ENCODE measurements around the gene KRTAP4-7.
"Not testable (repeated sequence)": the region's sequence is repeated elsewhere in the genome, so short reads cannot be mapped to it uniquely, and the experiment has no call there.

KRTAP4-7 gene

GRCh38 chr17:41046735-41047465 lies 37.0 kb upstream of the KRTAP4-7 start, which contains the start of gene KRTAP2-1:
TSS of gene KRTAP2-1 (minus strand) at chr17:41047316. CDS start at chr17:41047267, 49 bp downstream.
- H2BK15ac ChIP-seq (replicated peaks; ENCODE audit: low read depth): not testable (repeated sequence)
- WGBS (ENCODE audit: extremely low coverage, insufficient coverage, low lambda C conversion rate): no CpG with 5 or more reads among the region's 33 CpGs

GRCh38 chr17:41048441-41048840 lies 35.5 kb upstream of the KRTAP4-7 start:
- no peak overlapping the region for H4K8ac ChIP-seq (ENCODE audit: low read depth, low read length)
- H3K79me1 ChIP-seq (ENCODE audit: low read length): no peaks in the 10 kb centered on the region
- no peaks in the 10 kb centered on the region for H3K79me2 ChIP-seq (ENCODE audit: control insufficient read depth, insufficient read depth, low read length)
- peak overlapping the region; percentile 11 for H3K18ac ChIP-seq (ENCODE audit: low read length)
- H3K23ac ChIP-seq (ENCODE audit: low read length): no peak overlapping the region
- peak overlapping the region; percentile 49 for H3K56ac ChIP-seq (ENCODE audit: low read length)
- WGBS (ENCODE audit: extremely low coverage, insufficient coverage, low lambda C conversion rate): no CpG with 5 or more reads among the region's 7 CpGs
- H3K4me2 ChIP-seq (ENCODE audit: low read length): no peak overlapping the region
- H3K36me3 ChIP-seq (ENCODE audit: control insufficient read depth, insufficient read depth, low read length): no peaks in the 10 kb centered on the region
- H3K4me1 ChIP-seq (ENCODE audit: control insufficient read depth, low read depth, low read length): peaks cover 1% of the 10 kb centered on the region
- no peak overlapping the region for H3K4ac ChIP-seq (ENCODE audit: low read depth, low read length)
- H3K27me3 ChIP-seq (ENCODE audit: insufficient read depth, low read length, poor library complexity): no peaks in the 10 kb centered on the region
- no peak overlapping the region for H3K4me3 ChIP-seq (ENCODE audit: low read length)
- peak; percentile 37 for DNase-seq
- H3K9ac ChIP-seq (ENCODE audit: low read length): no peak overlapping the region
- no peak overlapping the region for H2BK120ac ChIP-seq (ENCODE audit: low read depth, low read length)
- H2AK5ac ChIP-seq (ENCODE audit: low read length): no peak overlapping the region
- H4K5ac ChIP-seq (ENCODE audit: low read length): no peak overlapping the region
- H2BK15ac ChIP-seq (replicated peaks; ENCODE audit: low read depth): no peak overlapping the region
- H2BK5ac ChIP-seq (ENCODE audit: low read length): no peak overlapping the region
- H3K27ac ChIP-seq (ENCODE audit: low read depth, low read length): no peak overlapping the region

More at GRCh38 chr17:41046735-41047465, 37.0 kb upstream of the KRTAP4-7 start, which contains the start of gene KRTAP2-1:
- H3K18ac ChIP-seq (ENCODE audit: low read length): peak within 1 kb of the TSS; percentile 11
- H3K4me3 ChIP-seq (ENCODE audit: low read length); H4K5ac ChIP-seq (ENCODE audit: low read length); H3K79me2 ChIP-seq (ENCODE audit: control insufficient read depth, insufficient read depth, low read length); H3K79me1 ChIP-seq (ENCODE audit: low read length); H3K36me3 ChIP-seq (ENCODE audit: control insufficient read depth, insufficient read depth, low read length); H2BK5ac ChIP-seq (ENCODE audit: low read length); H2AK5ac ChIP-seq (ENCODE audit: low read length); H3K27me3 ChIP-seq (ENCODE audit: insufficient read depth, low read length, poor library complexity); H3K4me2 ChIP-seq (ENCODE audit: low read length); H3K9ac ChIP-seq (ENCODE audit: low read length); H2BK120ac ChIP-seq (ENCODE audit: low read depth, low read length); H3K4ac ChIP-seq (ENCODE audit: low read depth, low read length); H4K8ac ChIP-seq (ENCODE audit: low read depth, low read length); H3K23ac ChIP-seq (ENCODE audit: low read length); H3K27ac ChIP-seq (ENCODE audit: low read depth, low read length); DNase-seq; H3K4me1 ChIP-seq (ENCODE audit: control insufficient read depth, low read depth, low read length): not testable (repeated sequence)
- H3K56ac ChIP-seq (ENCODE audit: low read length): peak within 1 kb of the TSS; percentile 34

- Histone ChIP-seq H3K79me2 (ENCODE audit: control insufficient read depth, insufficient read depth, low read length) (no peaks in the 10 kb centered on the region), H3K27me3 (ENCODE audit: insufficient read depth, low read length, poor library complexity) (no peaks in the 10 kb centered on the region), H3K27ac (ENCODE audit: low read depth, low read length) (no peak overlapping the region), H3K4ac (ENCODE audit: low read depth, low read length) (no peak overlapping the region), H2BK5ac (ENCODE audit: low read length) (peak overlapping the region; percentile 63), H2AK5ac (ENCODE audit: low read length) (no peak overlapping the region), H3K4me1 (ENCODE audit: control insufficient read depth, low read depth, low read length) (peaks cover 1% of the 10 kb centered on the region), H4K8ac (ENCODE audit: low read depth, low read length) (no peak overlapping the region), H3K9ac (ENCODE audit: low read length) (no peak overlapping the region), H2BK120ac (ENCODE audit: low read depth, low read length) (no peak overlapping the region), H3K4me3 (ENCODE audit: low read length) (no peak overlapping the region), H3K23ac (ENCODE audit: low read length) (no peak overlapping the region), H3K79me1 (ENCODE audit: low read length) (no peaks in the 10 kb centered on the region), H4K5ac (ENCODE audit: low read length) (no peak overlapping the region), H3K56ac (ENCODE audit: low read length) (no peak overlapping the region), H2BK15ac (replicated peaks; ENCODE audit: low read depth) (no peak overlapping the region), H3K4me2 (ENCODE audit: low read length) (no peak overlapping the region), H3K36me3 (ENCODE audit: control insufficient read depth, insufficient read depth, low read length) (no peaks in the 10 kb centered on the region), H3K18ac (ENCODE audit: low read length) (peak overlapping the region; percentile 60)
- DNase-seq: no peak
- WGBS (ENCODE audit: extremely low coverage, insufficient coverage, low lambda C conversion rate): no CpG with 5 or more reads among the region's 2 CpGs
Measured at GRCh38 chr17:41049110-41049509, 34.8 kb upstream of the KRTAP4-7 start.

GRCh38 chr17:41052566-41052965 lies 31.4 kb upstream of the KRTAP4-7 start:
- Histone ChIP-seq H3K36me3 (ENCODE audit: control insufficient read depth, insufficient read depth, low read length) (no peaks in the 10 kb centered on the region), H2BK15ac (replicated peaks; ENCODE audit: low read depth) (no peak overlapping the region), H4K8ac (ENCODE audit: low read depth, low read length) (no peak overlapping the region), H3K4me1 (ENCODE audit: control insufficient read depth, low read depth, low read length) (peaks cover 1% of the 10 kb centered on the region), H2AK5ac (ENCODE audit: low read length) (no peak overlapping the region), H3K23ac (ENCODE audit: low read length) (no peak overlapping the region), H2BK5ac (ENCODE audit: low read length) (no peak overlapping the region), H3K27me3 (ENCODE audit: insufficient read depth, low read length, poor library complexity) (no peaks in the 10 kb centered on the region), H3K56ac (ENCODE audit: low read length) (no peak overlapping the region), H2BK120ac (ENCODE audit: low read depth, low read length) (no peak overlapping the region), H3K79me2 (ENCODE audit: control insufficient read depth, insufficient read depth, low read length) (no peaks in the 10 kb centered on the region), H3K27ac (ENCODE audit: low read depth, low read length) (no peak overlapping the region), H3K18ac (ENCODE audit: low read length) (no peak overlapping the region), H3K4me2 (ENCODE audit: low read length) (no peak overlapping the region), H3K4me3 (ENCODE audit: low read length) (no peak overlapping the region), H3K4ac (ENCODE audit: low read depth, low read length) (no peak overlapping the region), H3K79me1 (ENCODE audit: low read length) (no peaks in the 10 kb centered on the region), H4K5ac (ENCODE audit: low read length) (no peak overlapping the region), H3K9ac (ENCODE audit: low read length) (no peak overlapping the region)
- no peak for DNase-seq

- Histone ChIP-seq H2BK15ac (replicated peaks; ENCODE audit: low read depth) (no peak overlapping the region), H3K4me2 (ENCODE audit: low read length) (no peak overlapping the region), H4K8ac (ENCODE audit: low read depth, low read length) (no peak overlapping the region), H4K5ac (ENCODE audit: low read length) (no peak overlapping the region), H2BK5ac (ENCODE audit: low read length) (no peak overlapping the region), H3K36me3 (ENCODE audit: control insufficient read depth, insufficient read depth, low read length) (no peaks in the 10 kb centered on the region), H3K9ac (ENCODE audit: low read length) (no peak overlapping the region), H3K79me1 (ENCODE audit: low read length) (no peaks in the 10 kb centered on the region), H3K4ac (ENCODE audit: low read depth, low read length) (no peak overlapping the region), H3K27me3 (ENCODE audit: insufficient read depth, low read length, poor library complexity) (no peaks in the 10 kb centered on the region), H2AK5ac (ENCODE audit: low read length) (no peak overlapping the region), H3K23ac (ENCODE audit: low read length) (no peak overlapping the region), H3K79me2 (ENCODE audit: control insufficient read depth, insufficient read depth, low read length) (no peaks in the 10 kb centered on the region), H3K4me1 (ENCODE audit: control insufficient read depth, low read depth, low read length) (peaks cover 1% of the 10 kb centered on the region), H3K4me3 (ENCODE audit: low read length) (no peak overlapping the region), H2BK120ac (ENCODE audit: low read depth, low read length) (no peak overlapping the region), H3K18ac (ENCODE audit: low read length) (peak overlapping the region; percentile 51), H3K27ac (ENCODE audit: low read depth, low read length) (no peak overlapping the region), H3K56ac (ENCODE audit: low read length) (no peak overlapping the region)
- no peak for DNase-seq
- no CpG with 5 or more reads among the region's 4 CpGs for WGBS (ENCODE audit: extremely low coverage, insufficient coverage, low lambda C conversion rate)
Measured at GRCh38 chr17:41054025-41054424, 29.9 kb upstream of the KRTAP4-7 start.

- H3K4me2 ChIP-seq (ENCODE audit: low read length); H3K79me1 ChIP-seq (ENCODE audit: low read length); H3K4me3 ChIP-seq (ENCODE audit: low read length); H3K9ac ChIP-seq (ENCODE audit: low read length); H4K8ac ChIP-seq (ENCODE audit: low read depth, low read length); DNase-seq; H2AK5ac ChIP-seq (ENCODE audit: low read length); H3K36me3 ChIP-seq (ENCODE audit: control insufficient read depth, insufficient read depth, low read length); H3K23ac ChIP-seq (ENCODE audit: low read length); H2BK120ac ChIP-seq (ENCODE audit: low read depth, low read length); H2BK5ac ChIP-seq (ENCODE audit: low read length); H3K56ac ChIP-seq (ENCODE audit: low read length); H2BK15ac ChIP-seq (replicated peaks; ENCODE audit: low read depth); H3K18ac ChIP-seq (ENCODE audit: low read length); H3K27me3 ChIP-seq (ENCODE audit: insufficient read depth, low read length, poor library complexity); H4K5ac ChIP-seq (ENCODE audit: low read length); H3K79me2 ChIP-seq (ENCODE audit: control insufficient read depth, insufficient read depth, low read length); H3K4ac ChIP-seq (ENCODE audit: low read depth, low read length); H3K27ac ChIP-seq (ENCODE audit: low read depth, low read length); H3K4me1 ChIP-seq (ENCODE audit: control insufficient read depth, low read depth, low read length): not testable (repeated sequence)
- WGBS (ENCODE audit: extremely low coverage, insufficient coverage, low lambda C conversion rate): no CpG with 5 or more reads among the region's 9 CpGs
Measured at GRCh38 chr17:41054556-41054955, 29.4 kb upstream of the KRTAP4-7 start.

Measured in mesendoderm (in vitro differentiated cells).